ENCODE measurements around the gene SMYD3.
A peak's percentile ranks its signal among the peaks of the same experiment; 100 is the strongest.
"Not testable (repeated sequence)": the region's sequence is repeated elsewhere in the genome, so short reads cannot be mapped to it uniquely, and the experiment has no call there.

Gene SMYD3

DNA sequence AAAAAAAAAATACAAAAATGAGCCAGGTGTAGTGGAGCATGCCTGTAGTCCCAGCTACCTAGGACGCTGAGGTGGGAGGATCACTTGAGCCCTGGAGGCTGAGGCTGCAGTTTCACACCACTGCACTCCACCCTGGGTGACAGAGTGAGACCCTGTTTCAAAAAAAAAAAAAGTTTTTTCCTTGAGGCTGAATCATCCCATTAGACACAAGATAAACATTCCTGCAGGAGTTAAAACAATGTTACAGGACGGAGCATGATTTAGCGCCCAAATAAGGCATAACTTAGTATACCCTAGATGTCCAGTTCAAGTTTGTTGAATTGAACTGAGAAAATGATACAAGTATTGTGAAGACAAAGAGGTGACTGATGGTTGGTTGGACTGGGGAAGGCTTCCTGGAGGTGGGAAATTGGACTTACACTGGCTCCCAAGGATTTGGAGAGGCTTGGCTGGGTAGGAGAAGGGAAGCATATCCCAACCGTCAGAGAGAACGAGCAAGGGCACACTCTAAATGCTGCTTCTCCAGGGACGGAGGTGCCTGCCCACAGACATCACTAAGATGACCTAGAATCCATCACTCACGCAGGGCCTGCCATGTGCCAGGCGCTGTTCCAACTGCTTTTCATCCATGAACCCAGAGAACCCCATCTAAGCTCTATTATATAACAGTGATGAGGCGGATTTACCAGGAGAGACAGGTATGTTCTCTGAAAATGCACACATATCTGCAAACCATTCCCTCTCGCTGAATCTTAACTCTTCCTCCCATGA, 741.7 kb downstream of the SMYD3 start:
- DNase-seq (ENCODE audit: low read depth) = peak; percentile 29

GRCh38 chr1:245763873-245764331, 743.2 kb downstream of the SMYD3 start:
- DNase-seq (ENCODE audit: low read depth) = no peak

DNA sequence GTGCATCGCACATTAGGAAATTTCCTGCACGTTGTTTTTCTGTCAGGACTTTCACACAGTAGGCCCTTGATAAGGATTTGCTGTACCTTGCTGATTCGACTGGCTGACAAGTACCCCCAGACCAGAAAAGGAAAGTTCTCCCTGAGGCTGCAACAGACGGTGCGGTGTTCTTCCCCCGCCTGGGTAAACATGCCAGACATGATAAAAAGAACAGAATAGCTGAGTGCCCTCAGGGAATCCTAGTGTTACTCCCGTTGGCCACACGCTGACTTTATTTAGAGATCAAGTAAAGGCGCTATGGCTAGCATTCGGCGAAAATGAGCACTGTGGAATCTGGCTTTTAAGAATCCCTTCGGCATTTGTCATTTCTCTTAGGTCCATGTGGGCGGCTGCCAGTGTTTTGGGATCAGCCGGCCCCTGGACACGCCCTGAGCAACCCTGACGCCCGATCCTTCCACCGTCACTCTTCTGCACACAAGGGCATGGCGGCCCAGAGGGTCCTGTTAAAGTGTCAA, 744.6 kb downstream of the SMYD3 start:
- no peak for DNase-seq (ENCODE audit: low read depth)

- no peak for DNase-seq (ENCODE audit: low read depth)
Observed at GRCh38 chr1:245760301-245760700, 746.8 kb downstream of the SMYD3 start.

- DNase-seq (ENCODE audit: low read depth) = no peak
Observed at GRCh38 chr1:245754463-245754961, 752.6 kb downstream of the SMYD3 start.

DNA sequence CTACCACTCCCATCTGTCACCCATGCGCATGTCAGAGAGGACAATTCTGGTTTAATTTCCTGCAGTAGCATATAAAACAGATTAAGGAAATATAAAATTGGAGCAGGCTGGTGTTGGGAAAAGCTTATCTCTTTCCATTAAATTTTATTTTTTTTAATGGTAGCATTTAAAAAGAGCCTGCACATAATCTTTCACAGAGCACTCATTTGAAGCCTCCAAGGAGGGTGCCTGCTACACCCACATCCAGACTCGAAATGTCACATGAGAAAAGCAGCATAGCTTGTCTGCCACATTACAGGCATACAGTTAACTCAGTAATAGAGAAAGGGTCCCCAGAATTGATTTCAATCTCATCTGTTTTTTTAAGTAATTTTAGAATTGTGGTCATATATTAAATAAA, 753.3 kb downstream of the SMYD3 start:
- DNase-seq (ENCODE audit: low read depth) = no peak

DNA sequence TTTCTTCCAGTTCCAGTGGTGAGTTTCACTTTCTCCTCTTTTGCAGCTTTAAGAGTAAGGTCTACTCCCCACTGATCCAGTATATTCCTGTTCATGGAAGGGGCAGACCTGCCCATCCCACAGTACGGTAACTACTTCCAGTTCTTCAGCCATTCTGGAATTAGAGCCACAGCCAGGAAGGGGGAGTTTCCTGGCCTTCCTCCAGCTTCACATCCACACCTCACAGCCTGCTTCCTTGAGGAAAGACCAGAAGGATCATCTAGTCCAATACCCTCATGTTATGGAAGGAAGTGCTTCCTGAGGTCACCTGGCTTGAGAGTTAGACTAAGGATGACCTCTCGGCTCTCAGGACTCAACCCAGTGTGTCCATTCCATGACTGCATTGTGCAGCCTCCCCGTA, 754.5 kb downstream of the SMYD3 start:
- no peak for DNase-seq (ENCODE audit: low read depth)

- DNase-seq (ENCODE audit: low read depth) = no peak
Observed at GRCh38 chr1:245751726-245752470, 755.2 kb downstream of the SMYD3 start.

DNA sequence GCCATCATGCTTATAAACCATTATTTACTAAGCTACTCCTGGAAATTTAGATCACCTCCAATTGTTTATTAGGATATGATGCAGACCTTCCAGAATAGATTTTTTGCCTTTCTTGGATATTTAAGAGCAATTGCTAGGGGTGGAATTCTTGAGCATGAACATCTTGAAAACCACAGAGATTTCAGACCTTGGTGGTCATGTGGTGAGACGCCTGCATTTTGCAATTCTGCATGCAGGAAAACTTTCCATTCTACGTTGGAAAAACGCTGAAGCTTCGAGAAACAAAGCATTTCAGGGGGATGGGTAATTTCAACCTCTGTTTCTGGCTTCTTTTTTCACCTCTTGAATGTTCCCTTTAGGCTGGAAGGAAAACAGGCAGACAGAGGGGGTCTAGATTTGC, 756.0 kb downstream of the SMYD3 start:
- peak; percentile 49 for DNase-seq (ENCODE audit: low read depth)

DNA sequence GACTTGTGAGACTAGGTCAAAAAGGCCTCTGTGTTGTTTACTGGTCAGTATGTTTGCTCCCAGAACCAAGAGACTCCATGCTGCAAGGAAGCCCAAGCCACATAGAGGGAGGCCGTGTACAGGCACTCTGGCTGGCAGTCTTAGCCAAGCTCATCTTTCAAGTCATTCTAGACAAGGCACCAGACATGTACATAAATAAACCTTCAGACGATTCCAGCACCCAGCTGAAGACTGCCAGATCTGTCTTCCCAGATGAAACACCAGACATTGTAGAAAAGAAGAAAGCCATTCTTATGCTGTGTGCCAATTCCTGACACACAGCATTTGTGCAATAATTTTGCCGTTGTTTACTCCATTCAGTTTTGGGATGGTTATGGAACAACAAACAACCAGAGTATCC, 756.8 kb downstream of the SMYD3 start:
- no peak for DNase-seq (ENCODE audit: low read depth)

GRCh38 chr1:245749053-245749452, 758.0 kb downstream of the SMYD3 start:
- DNase-seq (ENCODE audit: low read depth) = no peak

GRCh38 chr1:245748646-245749045, 758.4 kb downstream of the SMYD3 start:
- no peak for DNase-seq (ENCODE audit: low read depth)

GRCh38 chr1:245748240-245748639, 758.8 kb downstream of the SMYD3 start:
- no peak for DNase-seq (ENCODE audit: low read depth)

GRCh38 chr1:245742896-245743295, 764.2 kb downstream of the SMYD3 start:
- DNase-seq (ENCODE audit: low read depth) = no peak

DNA sequence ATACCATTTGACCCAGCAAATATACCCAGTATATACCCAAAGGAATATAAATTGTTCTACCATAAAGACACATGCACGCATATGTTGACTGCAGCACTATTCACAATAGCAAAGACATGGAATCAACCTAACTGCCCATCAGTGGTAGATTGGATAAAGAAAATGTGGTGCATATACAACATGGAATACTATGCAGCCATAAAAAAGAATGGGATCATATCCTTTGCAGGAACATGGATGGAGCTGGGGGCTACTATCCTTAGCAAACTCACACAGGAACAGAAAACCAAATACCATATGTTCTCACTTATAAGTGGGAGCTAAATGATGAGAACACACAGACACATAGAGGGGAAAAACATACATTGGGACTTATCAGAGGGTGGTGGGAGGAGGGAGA, 766.7 kb downstream of the SMYD3 start:
- not testable (repeated sequence) for DNase-seq (ENCODE audit: low read depth)

DNA sequence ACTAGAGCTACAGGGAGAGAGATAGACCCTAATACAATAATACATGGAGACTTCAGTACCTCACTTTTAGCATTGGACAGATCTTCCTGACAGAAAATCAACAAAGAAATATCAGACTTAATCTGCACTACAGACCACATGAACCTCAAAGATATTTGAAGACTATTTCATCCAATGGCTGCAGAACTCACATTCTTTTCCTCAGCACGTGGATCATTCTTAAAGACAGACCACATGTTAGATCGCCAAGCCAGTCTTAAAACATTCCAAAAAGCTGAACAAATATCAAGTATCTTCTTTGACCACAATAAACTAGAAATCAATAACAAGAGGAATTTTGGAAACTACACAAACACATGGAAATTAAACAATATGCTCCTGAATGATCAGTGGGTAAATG, 776.3 kb downstream of the SMYD3 start:
- DNase-seq (ENCODE audit: low read depth) = no peak

GRCh38 chr1:245728035-245728434, 779.0 kb downstream of the SMYD3 start:
- not testable (repeated sequence) for DNase-seq (ENCODE audit: low read depth)

DNA sequence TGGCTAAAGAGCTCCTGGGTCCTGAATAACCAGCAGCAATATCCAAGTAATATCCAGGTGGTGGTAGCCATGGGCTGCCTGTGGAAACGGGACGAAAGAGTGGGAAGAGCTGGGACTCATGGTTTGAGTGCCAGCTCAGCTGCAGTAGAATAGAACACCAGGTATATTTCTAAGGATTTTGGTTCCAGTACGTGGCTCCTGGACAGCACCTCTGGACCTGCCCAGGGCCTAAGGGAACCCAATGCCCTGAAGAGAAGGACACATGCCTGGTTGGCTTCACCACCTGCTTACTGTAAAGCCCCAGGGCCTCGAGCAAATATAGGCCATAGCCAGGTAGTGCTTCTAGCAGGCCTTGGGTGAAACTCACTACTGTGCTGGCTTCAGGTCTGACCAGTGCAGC, 785.6 kb downstream of the SMYD3 start:
- no peak for DNase-seq (ENCODE audit: low read depth)

DNA sequence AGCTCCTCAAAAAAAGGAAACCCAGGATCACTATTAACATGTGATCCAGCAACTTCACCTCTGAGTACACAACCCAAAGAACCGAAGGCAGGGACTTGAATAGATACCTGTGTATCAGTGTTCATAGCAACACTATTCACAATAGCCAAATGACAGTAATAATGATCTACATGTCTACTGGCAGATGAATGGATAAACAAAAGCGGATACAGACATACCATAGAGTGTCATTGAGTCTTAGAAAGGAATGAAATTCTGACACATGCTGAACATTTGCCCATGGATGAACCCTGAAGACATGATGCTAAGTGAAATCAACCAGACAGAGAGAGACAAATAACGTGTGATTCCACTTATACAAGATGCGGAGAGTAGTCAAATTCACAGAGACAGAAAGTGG, 788.1 kb downstream of the SMYD3 start:
- DNase-seq (ENCODE audit: low read depth) = no peak

DNA sequence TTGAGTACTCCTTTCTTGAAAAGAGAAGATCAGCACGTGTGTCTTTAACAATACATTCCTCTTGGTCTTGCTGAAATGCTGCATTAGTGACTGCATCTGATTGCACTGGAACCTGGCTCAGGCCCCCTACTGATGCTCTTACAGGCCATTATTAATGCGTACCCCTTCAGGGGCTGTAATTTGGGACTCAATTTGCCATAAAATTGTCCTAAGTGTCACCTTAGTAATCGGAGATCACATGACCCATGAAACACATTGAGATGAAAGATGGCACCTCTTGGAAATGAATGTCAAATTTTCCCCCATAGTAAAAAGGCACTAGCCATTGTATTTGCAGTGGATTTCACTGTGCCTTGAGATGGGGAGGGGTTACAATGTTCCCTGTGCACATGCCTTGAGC, 789.0 kb downstream of the SMYD3 start:
- no peak for DNase-seq (ENCODE audit: low read depth)

- DNase-seq (ENCODE audit: low read depth) = no peak
Observed at GRCh38 chr1:245717611-245718010, 789.5 kb downstream of the SMYD3 start.

GRCh38 chr1:245716561-245716960, 790.5 kb downstream of the SMYD3 start:
- no peak for DNase-seq (ENCODE audit: low read depth)

DNA sequence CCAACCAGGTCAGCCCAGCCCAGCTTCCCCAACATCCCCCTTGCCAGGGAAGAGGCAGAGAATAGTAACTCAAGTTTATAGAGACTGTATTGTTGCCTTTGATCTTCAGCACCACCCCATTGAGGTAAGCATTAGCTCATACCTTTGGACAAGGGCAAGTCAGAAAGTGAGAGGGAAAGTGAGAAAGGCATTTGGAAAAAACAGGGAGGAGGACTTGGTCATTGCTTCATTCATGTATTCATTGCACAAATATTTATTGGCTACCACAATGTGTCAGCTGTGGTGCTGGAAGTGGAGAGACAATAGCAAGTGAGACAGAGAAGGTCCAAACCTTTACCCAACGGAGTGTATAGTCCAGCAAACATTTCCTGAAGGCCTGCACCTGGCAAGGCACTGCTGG, 791.1 kb downstream of the SMYD3 start:
- DNase-seq (ENCODE audit: low read depth) = peak; percentile 79

All from GM04503 (cell line).